HepG2 (cell line): Measurements from ENCODE around the gene C1QL4. TPM values are rescaled to one million over a fixed set of nuclear protein-coding genes. Genes with fewer than 3 reads are reported as not detected.

Source experiments
- AHDC1 ChIP-seq: sonication (generic); formaldehyde crosslinking; IDR thresholded peaks from 2 replicates; pipeline ENCODE4 v1.5.1; 2020; ENCODE audit warnings: mild to moderate bottlenecking, missing genetic modification reagents, borderline replicate concordance
- DMTF1 ChIP-seq: sonication (generic); formaldehyde crosslinking; IDR thresholded peaks from 2 replicates; pipeline ENCODE4 v1.4.0; 2020; ENCODE audit warnings: mild to moderate bottlenecking, missing genetic modification reagents
- HMG20B ChIP-seq: conservative IDR thresholded peaks from 2 replicates; pipeline ENCODE4 v1.6.1; 2016; ENCODE audit warnings: missing genetic modification reagents, missing compliant biosample characterization
- KDM1A ChIP-seq: IDR thresholded peaks from 2 replicates; pipeline ENCODE4 v1.6.1; 2016; ENCODE audit warnings: missing compliant biosample characterization
- MAFG ChIP-seq: sonication (generic); formaldehyde crosslinking; IDR thresholded peaks from 2 replicates; pipeline ENCODE4 v1.5.1; 2020; ENCODE audit warnings: mild to moderate bottlenecking, missing genetic modification reagents
- MBNL3 ChIP-seq: fragments of 250-450 bp; sonication (Bioruptor Pico); conservative IDR thresholded peaks from 2 replicates; pipeline ENCODE4 v1.8.0; 2022; ENCODE audit warnings: mild to moderate bottlenecking, inconsistent platforms
- NFATC3 ChIP-seq: sonication (generic); formaldehyde crosslinking; IDR thresholded peaks from 2 replicates; pipeline ENCODE4 v1.5.1; 2020; ENCODE audit warnings: mild to moderate bottlenecking, missing genetic modification reagents
- SIX1 ChIP-seq: sonication (generic); formaldehyde crosslinking; IDR thresholded peaks from 2 replicates; pipeline ENCODE4 v1.4.0; 2020; ENCODE audit warnings: missing genetic modification reagents, borderline replicate concordance
- SOX13 ChIP-seq, 3 experiments: fragments of 450-650 bp in 1 of 3; sonication (generic) in 1 of 3; formaldehyde crosslinking in 1 of 3; IDR thresholded peaks in 2 of 3; conservative IDR thresholded peaks in 1 of 3; 2 replicates each; pipeline versions ENCODE4 v1.5.0 to v1.6.1; 2016 to 2020; ENCODE audit warnings: antibody characterized with exemption in 1 of 3, mild to moderate bottlenecking in 1 of 3, missing compliant biosample characterization in 1 of 3, missing genetic modification reagents in 1 of 3, moderate library complexity in 1 of 3
- ZBTB39 ChIP-seq: sonication (generic); formaldehyde crosslinking; IDR thresholded peaks from 2 replicates; pipeline ENCODE4 v1.5.0; 2020; ENCODE audit warnings: missing genetic modification reagents
- ZHX1 ChIP-seq: sonication (generic); formaldehyde crosslinking; IDR thresholded peaks from 2 replicates; pipeline ENCODE4 v1.8.1; 2022; ENCODE audit warnings: low read depth, mild to moderate bottlenecking, missing genetic modification reagents
- ZNF629 ChIP-seq: sonication (generic); formaldehyde crosslinking; conservative IDR thresholded peaks from 2 replicates; pipeline ENCODE4 v1.5.0; 2020; ENCODE audit warnings: missing genetic modification reagents
- ZNF747 ChIP-seq: sonication (generic); formaldehyde crosslinking; IDR thresholded peaks from 2 replicates; pipeline ENCODE4 v1.8.1; 2023; ENCODE audit warnings: missing genetic modification reagents, mild to moderate bottlenecking, borderline replicate concordance
- ZNF776 ChIP-seq: sonication (generic); formaldehyde crosslinking; IDR thresholded peaks from 2 replicates; pipeline ENCODE4 v1.4.0; 2020; ENCODE audit warnings: mild to moderate bottlenecking, missing genetic modification reagents
- polyA plus RNA-seq, 8 experiments: library from polyadenylated mRNA; depleted of rRNA in 3 of 8; stranded (reverse) in 7 of 8; unstranded in 1 of 8; fragments of >200 nt; fragmentation: Illumina TruSeq in 4 of 8; extraction: Trizol in 4 of 8; gene quantifications; 2 replicates each; pipeline versions ENCODE4 v1.2.1 to v1.2.3, GENCODE V29; 2011 to 2016; ENCODE audit warnings: low read depth in 4 of 8, missing spikeins in 1 of 8, mixed read lengths in 1 of 8; ENCODE audit not compliant: insufficient read depth in 1 of 8
- total RNA-seq, 5 experiments: library from RNA; depleted of rRNA; stranded (reverse); fragments of >200 nt; fragmentation: Illumina TruSeq; extraction: Trizol; gene quantifications; 2 replicates each; pipeline ENCODE4 v1.2.3, GENCODE V29; 2016; ENCODE audit warnings: low read depth in 1 of 5

C1QL4 gene
- total and polyA plus RNA-seq, 2 of the 13 experiments (the other 11 are each of a cell fraction or from before 2014, with no cell fraction given) = 0.03 TPM; not detected in 1

- TF ChIP-seq SIX1 (CRISPR knock-in tag) (peak; percentile 89; the same call in 1 of the 2 replicates), ZNF776 (no peak), DMTF1 (CRISPR knock-in tag) (no peak), MAFG (no peak), MBNL3 (CRISPR knock-in tag) (no peak), ZHX1 (CRISPR knock-in tag) (peak; percentile 91), NFATC3 (CRISPR knock-in tag) (no peak), AHDC1 (CRISPR knock-in tag) (peak; percentile 79; the same call in 1 of the 2 replicates), ZNF629 (CRISPR knock-in tag) (peak; percentile 65), ZBTB39 (CRISPR knock-in tag) (0 out of 2 replicates have a peak, but pooled peaks have one; percentile 56), HMG20B (CRISPR knock-in tag) (no peak; the same call in 1 of the 2 replicates), SOX13 (IDR thresholded peaks at IDR 0.05) (no peak), SOX13 (CRISPR knock-in tag; conservative IDR thresholded peaks at IDR 0.05 in 1 of 2, IDR thresholded peaks at IDR 0.05 in 1 of 2) (peak in 1 of 2 experiments; percentile 74; a peak in 2 of 4 replicates), KDM1A (CRISPR knock-in tag) (no peak), ZNF747 (CRISPR knock-in tag) (no peak; the same call in 1 of the 2 replicates)
Measured at GRCh38 chr12:49347311-49348193, 10.6 kb upstream of the C1QL4 start (continued).
